ENCODE results near the gene MRPL44. TPM values are rescaled to one million over a fixed set of nuclear protein-coding genes. Genes with fewer than 3 reads are reported as not detected.

Gene MRPL44
- total RNA-seq = 10 to 100 TPM; 39.1 to 41.3 TPM

GRCh38 chr2:223957092-223957851 is at the start of gene MRPL44:
TSS of gene MRPL44 (plus strand) at chr2:223957463. CDS start at chr2:223957473, 10 bp downstream.
- Mint-ChIP-seq H3K27me3 (ENCODE audit: low read depth) (no peaks in the 10 kb centered on the region), H3K4me1 (ENCODE audit: low read depth) (peaks cover 80% of the 10 kb centered on the region), H3K27ac (peak within 1 kb of the TSS; percentile 88), H3K36me3 (ENCODE audit: low read depth) (peaks cover 15% of the 10 kb centered on the region), H3K4me3 (peak within 1 kb of the TSS; percentile 91), H3K9me3 (no peaks in the 10 kb centered on the region)
- CTCF ChIA-PET = interaction anchor here (0.7 to 2.3 kb wide), 6 partner anchors 10 to 1160 kb away, joined by 3 to 8 read pairs (median 5); no protein-coding TSS in a partner anchor
- peak; percentile 97 for DNase-seq
- intact Hi-C loops (cut with micrococcal nuclease) = loop anchor here (1.0 to 10.0 kb wide), 13 partner anchors 12 to 1092 kb away; partner anchors contain the start of genes ACSL3, AP1S3, CUL3 and SERPINE2

GRCh38 chr2:223908304-223908998 is 48.8 kb upstream of the MRPL44 start:
- Mint-ChIP-seq H3K27me3 (ENCODE audit: low read depth) (no peaks in the 10 kb centered on the region), H3K4me3 (no peak overlapping the region), H3K9me3 (no peaks in the 10 kb centered on the region), H3K27ac (no peak overlapping the region), H3K4me1 (ENCODE audit: low read depth) (no peaks in the 10 kb centered on the region), H3K36me3 (ENCODE audit: low read depth) (peaks cover 13% of the 10 kb centered on the region)
- no peak for DNase-seq
- CTCF ChIA-PET = no interaction called here
- intact Hi-C loops (cut with micrococcal nuclease) = no loop called here

- no peaks in the 10 kb centered on the region for H3K4me1 Mint-ChIP-seq (ENCODE audit: low read depth)
- intact Hi-C loops (cut with micrococcal nuclease) = no loop called here
- no peaks in the 10 kb centered on the region for H3K9me3 Mint-ChIP-seq
- CTCF ChIA-PET = no interaction called here
- no peak overlapping the region for H3K4me3 Mint-ChIP-seq
- H3K27ac Mint-ChIP-seq = no peak overlapping the region
- H3K27me3 Mint-ChIP-seq (ENCODE audit: low read depth) = no peaks in the 10 kb centered on the region
- DNase-seq = no peak
- peaks cover 13% of the 10 kb centered on the region for H3K36me3 Mint-ChIP-seq (ENCODE audit: low read depth)
Measured at GRCh38 chr2:223909001-223909741, 48.1 kb upstream of the MRPL44 start.

- intact Hi-C loops (cut with micrococcal nuclease) = no loop called here
- no peaks in the 10 kb centered on the region for H3K9me3 Mint-ChIP-seq
- peaks cover 26% of the 10 kb centered on the region for H3K36me3 Mint-ChIP-seq (ENCODE audit: low read depth)
Measured at GRCh38 chr2:223914324-223914723, 42.9 kb upstream of the MRPL44 start.

GRCh38 chr2:223915071-223915470 is 42.2 kb upstream of the MRPL44 start:
- Mint-ChIP-seq H3K4me3 (no peak overlapping the region), H3K27me3 (ENCODE audit: low read depth) (no peaks in the 10 kb centered on the region), H3K9me3 (no peaks in the 10 kb centered on the region), H3K27ac (no peak overlapping the region), H3K36me3 (ENCODE audit: low read depth) (peaks cover 26% of the 10 kb centered on the region), H3K4me1 (ENCODE audit: low read depth) (peaks cover 2% of the 10 kb centered on the region)
- intact Hi-C loops (cut with micrococcal nuclease) = no loop called here
- CTCF ChIA-PET = no interaction called here
- DNase-seq = no peak

More at GRCh38 chr2:223914324-223914723, 42.9 kb upstream of the MRPL44 start:
- peaks cover 2% of the 10 kb centered on the region for H3K4me1 Mint-ChIP-seq (ENCODE audit: low read depth)
- no peak overlapping the region for H3K4me3 Mint-ChIP-seq
- no peaks in the 10 kb centered on the region for H3K27me3 Mint-ChIP-seq (ENCODE audit: low read depth)
- CTCF ChIA-PET = no interaction called here
- no peak overlapping the region for H3K27ac Mint-ChIP-seq
- DNase-seq = no peak

- H3K27ac Mint-ChIP-seq = no peak overlapping the region
- no peaks in the 10 kb centered on the region for H3K27me3 Mint-ChIP-seq (ENCODE audit: low read depth)
- intact Hi-C loops (cut with micrococcal nuclease) = no loop called here
- no peaks in the 10 kb centered on the region for H3K9me3 Mint-ChIP-seq
- H3K4me1 Mint-ChIP-seq (ENCODE audit: low read depth) = peaks cover 6% of the 10 kb centered on the region
- no peak for DNase-seq
- no peak overlapping the region for H3K4me3 Mint-ChIP-seq
- CTCF ChIA-PET = interaction anchor here (0.6 kb wide), 1 partner anchor 703 kb away, joined by 3 read pairs; no protein-coding TSS in a partner anchor
- peaks cover 24% of the 10 kb centered on the region for H3K36me3 Mint-ChIP-seq (ENCODE audit: low read depth)
Measured at GRCh38 chr2:223916181-223916920, 40.9 kb upstream of the MRPL44 start.

- no peak for DNase-seq
- H3K36me3 Mint-ChIP-seq (ENCODE audit: low read depth) = peaks cover 19% of the 10 kb centered on the region
- no peak overlapping the region for H3K4me3 Mint-ChIP-seq
- no peak overlapping the region for H3K27ac Mint-ChIP-seq
- intact Hi-C loops (cut with micrococcal nuclease) = no loop called here
- peaks cover 23% of the 10 kb centered on the region for H3K4me1 Mint-ChIP-seq (ENCODE audit: low read depth)
- no peaks in the 10 kb centered on the region for H3K9me3 Mint-ChIP-seq
- CTCF ChIA-PET = no interaction called here
- H3K27me3 Mint-ChIP-seq (ENCODE audit: low read depth) = no peaks in the 10 kb centered on the region
Measured at GRCh38 chr2:223918671-223919134, 38.6 kb upstream of the MRPL44 start.

- H3K27ac Mint-ChIP-seq = no peak overlapping the region
- H3K4me3 Mint-ChIP-seq = no peak overlapping the region
- H3K27me3 Mint-ChIP-seq (ENCODE audit: low read depth) = no peaks in the 10 kb centered on the region
- H3K4me1 Mint-ChIP-seq (ENCODE audit: low read depth) = peaks cover 23% of the 10 kb centered on the region
- no peaks in the 10 kb centered on the region for H3K9me3 Mint-ChIP-seq
- intact Hi-C loops (cut with micrococcal nuclease) = no loop called here
- H3K36me3 Mint-ChIP-seq (ENCODE audit: low read depth) = peaks cover 16% of the 10 kb centered on the region
- CTCF ChIA-PET = no interaction called here
- no peak for DNase-seq
Measured at GRCh38 chr2:223920109-223920508, 37.2 kb upstream of the MRPL44 start.

- no peak overlapping the region for H3K27ac Mint-ChIP-seq
Measured at GRCh38 chr2:223921204-223921603, 36.1 kb upstream of the MRPL44 start.

GRCh38 chr2:223922308-223922707 is 35.0 kb upstream of the MRPL44 start:
- Mint-ChIP-seq H3K4me3 (no peak overlapping the region), H3K4me1 (ENCODE audit: low read depth) (peaks cover 21% of the 10 kb centered on the region), H3K36me3 (ENCODE audit: low read depth) (peaks cover 9% of the 10 kb centered on the region), H3K27ac (no peak overlapping the region), H3K9me3 (peaks cover 5% of the 10 kb centered on the region), H3K27me3 (ENCODE audit: low read depth) (no peaks in the 10 kb centered on the region)
- DNase-seq = no peak
- CTCF ChIA-PET = no interaction called here
- intact Hi-C loops (cut with micrococcal nuclease) = no loop called here

More at GRCh38 chr2:223921204-223921603, 36.1 kb upstream of the MRPL44 start:
- no peak for DNase-seq
- intact Hi-C loops (cut with micrococcal nuclease) = no loop called here
- CTCF ChIA-PET = no interaction called here
- Mint-ChIP-seq H3K36me3 (ENCODE audit: low read depth) (peaks cover 14% of the 10 kb centered on the region), H3K4me1 (ENCODE audit: low read depth) (peaks cover 21% of the 10 kb centered on the region), H3K27me3 (ENCODE audit: low read depth) (no peaks in the 10 kb centered on the region), H3K9me3 (no peaks in the 10 kb centered on the region), H3K4me3 (no peak overlapping the region)

GRCh38 chr2:223923976-223924375 is 33.3 kb upstream of the MRPL44 start:
- CTCF ChIA-PET = interaction anchor here (0.6 kb wide), 2 partner anchors 581 to 1114 kb away, joined by 3 to 4 read pairs; no protein-coding TSS in a partner anchor
- H3K27me3 Mint-ChIP-seq (ENCODE audit: low read depth) = no peaks in the 10 kb centered on the region
- no peak overlapping the region for H3K27ac Mint-ChIP-seq
- peaks cover 28% of the 10 kb centered on the region for H3K4me1 Mint-ChIP-seq (ENCODE audit: low read depth)
- intact Hi-C loops (cut with micrococcal nuclease) = no loop called here
- H3K36me3 Mint-ChIP-seq (ENCODE audit: low read depth) = peaks cover 12% of the 10 kb centered on the region
- DNase-seq = no peak
- H3K9me3 Mint-ChIP-seq = peaks cover 11% of the 10 kb centered on the region
- H3K4me3 Mint-ChIP-seq = no peak overlapping the region

- intact Hi-C loops (cut with micrococcal nuclease) = no loop called here
- no peak overlapping the region for H3K4me3 Mint-ChIP-seq
- DNase-seq = no peak
- CTCF ChIA-PET = no interaction called here
- peaks cover 38% of the 10 kb centered on the region for H3K4me1 Mint-ChIP-seq (ENCODE audit: low read depth)
- no peaks in the 10 kb centered on the region for H3K27me3 Mint-ChIP-seq (ENCODE audit: low read depth)
- H3K36me3 Mint-ChIP-seq (ENCODE audit: low read depth) = peaks cover 12% of the 10 kb centered on the region
- peaks cover 11% of the 10 kb centered on the region for H3K9me3 Mint-ChIP-seq
- no peak overlapping the region for H3K27ac Mint-ChIP-seq
Measured at GRCh38 chr2:223925106-223925505, 32.2 kb upstream of the MRPL44 start.

Data from activated naive CD4-positive, alpha-beta T cell treated with anti-CD3 and anti-CD28 coated beads for 36 hours (primary cell).